ENCODE measurements around the gene NCAPG2.

DNA sequence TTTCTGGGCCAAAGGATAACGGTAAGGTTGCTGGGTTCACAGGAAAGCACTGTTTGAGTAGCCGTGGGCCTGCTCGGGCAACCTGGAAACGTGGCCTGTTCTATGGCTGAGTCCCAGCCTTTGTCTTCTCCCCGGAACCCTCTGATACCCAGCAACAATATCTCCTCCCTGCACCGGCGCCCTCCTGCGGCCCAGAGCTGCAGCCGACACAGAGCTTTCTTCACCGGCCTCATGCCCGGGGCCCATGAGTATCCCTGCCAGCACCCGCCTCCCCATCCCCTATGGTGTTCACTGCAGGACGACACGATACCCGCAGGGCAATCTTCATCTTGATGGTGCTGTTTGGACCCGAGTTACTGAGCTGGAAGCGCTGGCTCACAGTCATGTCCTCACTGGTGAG, 38.6 kb upstream of the NCAPG2 start:
- no peak for TF ChIP-seq POLR2A (IDR thresholded peaks at IDR 0.05)
- TF ChIP-seq POLR2AphosphoS5 (IDR thresholded peaks at IDR 0.05): no peak
- TF ChIP-seq, protein P1, sequence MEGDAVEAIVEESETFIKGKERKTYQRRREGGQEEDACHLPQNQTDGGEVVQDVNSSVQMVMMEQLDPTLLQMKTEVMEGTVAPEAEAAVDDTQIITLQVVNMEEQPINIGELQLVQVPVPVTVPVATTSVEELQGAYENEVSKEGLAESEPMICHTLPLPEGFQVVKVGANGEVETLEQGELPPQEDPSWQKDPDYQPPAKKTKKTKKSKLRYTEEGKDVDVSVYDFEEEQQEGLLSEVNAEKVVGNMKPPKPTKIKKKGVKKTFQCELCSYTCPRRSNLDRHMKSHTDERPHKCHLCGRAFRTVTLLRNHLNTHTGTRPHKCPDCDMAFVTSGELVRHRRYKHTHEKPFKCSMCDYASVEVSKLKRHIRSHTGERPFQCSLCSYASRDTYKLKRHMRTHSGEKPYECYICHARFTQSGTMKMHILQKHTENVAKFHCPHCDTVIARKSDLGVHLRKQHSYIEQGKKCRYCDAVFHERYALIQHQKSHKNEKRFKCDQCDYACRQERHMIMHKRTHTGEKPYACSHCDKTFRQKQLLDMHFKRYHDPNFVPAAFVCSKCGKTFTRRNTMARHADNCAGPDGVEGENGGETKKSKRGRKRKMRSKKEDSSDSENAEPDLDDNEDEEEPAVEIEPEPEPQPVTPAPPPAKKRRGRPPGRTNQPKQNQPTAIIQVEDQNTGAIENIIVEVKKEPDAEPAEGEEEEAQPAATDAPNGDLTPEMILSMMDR (IDR thresholded peaks at IDR 0.05): no peak
- TF ChIP-seq EP300 (IDR thresholded peaks at IDR 0.05; ENCODE audit: low read depth): no peak

Data from transverse colon (tissue), 4 donors.